22Rv1 (cell line): ENCODE data around the gene PALLD.

Experiments used
- H3K27ac ChIP-seq: fragments of 450-650 bp; 2 replicates; pipeline ENCODE4 v1.5.1; 2017
- CTCF ChIP-seq: fragments of 450-650 bp; IDR thresholded peaks from 2 replicates; pipeline ENCODE4 v1.5.1; 2017; ENCODE audit warnings: mild to moderate bottlenecking
- ZFX ChIP-seq: fragments of 450-650 bp; IDR thresholded peaks from 2 replicates; pipeline ENCODE4 v1.6.1; 2017; ENCODE audit warnings: antibody characterized with exemption, borderline replicate concordance

The PALLD gene

GRCh38 chr4:168485156-168485910 is 11.5 kb upstream of the PALLD start:
- no peak for TF ChIP-seq ZFX
- no peak for TF ChIP-seq CTCF
- H3K27ac ChIP-seq, result no peak overlapping the region

- TF ChIP-seq ZFX (no peak), CTCF (no peak)
- H3K27ac ChIP-seq, result no peak overlapping the region
Observed at GRCh38 chr4:168486912-168487281, 10.0 kb upstream of the PALLD start.

GRCh38 chr4:168487282-168488035 is 9.4 kb upstream of the PALLD start:
- TF ChIP-seq ZFX (no peak), CTCF (no peak)
- H3K27ac ChIP-seq, result no peak overlapping the region

- no peak for TF ChIP-seq CTCF
- no peak overlapping the region for H3K27ac ChIP-seq
Observed at GRCh38 chr4:168488869-168489274, 8.0 kb upstream of the PALLD start.

GRCh38 chr4:168489616-168490015 is 7.2 kb upstream of the PALLD start:
- TF ChIP-seq CTCF (no peak), ZFX (no peak)
- no peak overlapping the region for H3K27ac ChIP-seq

- H3K27ac ChIP-seq, result no peak overlapping the region
- no peak for TF ChIP-seq ZFX
- no peak for TF ChIP-seq CTCF
Observed at GRCh38 chr4:168490711-168491110, 6.1 kb upstream of the PALLD start.

- TF ChIP-seq ZFX (no peak), CTCF (no peak)
Observed at GRCh38 chr4:168491563-168491962, 5.3 kb upstream of the PALLD start.

More at GRCh38 chr4:168491563-168491962, 5.3 kb upstream of the PALLD start:
- no peak overlapping the region for H3K27ac ChIP-seq
